Esophagus squamous epithelium (tissue), 4 donors: Measurements from ENCODE around the gene ESPL1.

ENCODE experiments used
- POLR2A ChIP-seq, 4 donors: fragments of 450-650 bp; IDR thresholded peaks; one replicate each; pipeline ENCODE4 v1.6.1; 2017; ENCODE audit warnings: antibody characterized with exemption in 4 of 4, mild to moderate bottlenecking in 4 of 4, moderate library complexity in 3 of 4
- TF ChIP-seq, protein P1 (sequence below), 6 experiments: fragments of 450-650 bp in 4 of 6; fragments of 200-600 bp in 2 of 6; sonication (generic) in 2 of 6; IDR thresholded peaks; one replicate each; pipeline ENCODE4 v1.5.1; 2016 to 2019; ENCODE audit warnings: antibody characterized with exemption in 6 of 6, mild to moderate bottlenecking in 4 of 6, moderate library complexity in 4 of 6

DNA sequence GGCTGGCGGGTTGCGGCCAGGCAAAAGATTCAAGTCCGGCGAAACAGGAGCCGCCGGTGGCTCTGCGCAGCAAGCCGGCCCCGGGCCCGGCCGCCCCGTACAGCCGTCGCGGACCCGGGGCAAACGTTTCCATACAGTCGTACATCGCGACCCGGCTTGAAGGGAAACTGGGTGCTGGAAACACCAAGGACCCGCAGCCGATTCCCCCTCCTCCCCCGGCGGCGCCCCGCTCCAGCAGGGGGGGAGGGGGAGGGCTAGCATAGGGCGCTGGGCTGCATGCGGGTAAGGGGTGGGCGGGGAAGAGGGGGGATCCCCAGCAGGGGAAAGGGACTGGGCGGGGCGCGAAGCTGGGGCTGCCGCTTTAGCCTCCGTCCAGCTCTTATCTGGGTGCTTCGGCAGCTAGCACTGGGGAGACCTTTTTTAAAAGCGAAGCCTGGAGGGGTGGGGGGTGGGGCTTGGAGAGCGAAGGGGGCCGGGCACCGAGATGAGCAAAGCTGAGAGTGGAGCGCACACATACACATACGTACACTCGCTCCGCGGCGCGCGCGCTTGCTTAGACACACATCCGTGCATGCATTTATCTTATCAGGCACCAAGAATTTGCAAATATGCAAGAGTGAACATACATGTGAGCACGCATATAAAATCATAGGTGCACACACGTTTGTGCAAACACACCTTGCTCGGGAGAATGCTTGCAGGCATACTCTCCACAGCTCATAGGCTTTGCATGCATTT is 48.0 kb upstream of the ESPL1 start:
- TF ChIP-seq, protein P1, sequence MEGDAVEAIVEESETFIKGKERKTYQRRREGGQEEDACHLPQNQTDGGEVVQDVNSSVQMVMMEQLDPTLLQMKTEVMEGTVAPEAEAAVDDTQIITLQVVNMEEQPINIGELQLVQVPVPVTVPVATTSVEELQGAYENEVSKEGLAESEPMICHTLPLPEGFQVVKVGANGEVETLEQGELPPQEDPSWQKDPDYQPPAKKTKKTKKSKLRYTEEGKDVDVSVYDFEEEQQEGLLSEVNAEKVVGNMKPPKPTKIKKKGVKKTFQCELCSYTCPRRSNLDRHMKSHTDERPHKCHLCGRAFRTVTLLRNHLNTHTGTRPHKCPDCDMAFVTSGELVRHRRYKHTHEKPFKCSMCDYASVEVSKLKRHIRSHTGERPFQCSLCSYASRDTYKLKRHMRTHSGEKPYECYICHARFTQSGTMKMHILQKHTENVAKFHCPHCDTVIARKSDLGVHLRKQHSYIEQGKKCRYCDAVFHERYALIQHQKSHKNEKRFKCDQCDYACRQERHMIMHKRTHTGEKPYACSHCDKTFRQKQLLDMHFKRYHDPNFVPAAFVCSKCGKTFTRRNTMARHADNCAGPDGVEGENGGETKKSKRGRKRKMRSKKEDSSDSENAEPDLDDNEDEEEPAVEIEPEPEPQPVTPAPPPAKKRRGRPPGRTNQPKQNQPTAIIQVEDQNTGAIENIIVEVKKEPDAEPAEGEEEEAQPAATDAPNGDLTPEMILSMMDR (IDR thresholded peaks at IDR 0.05), result no peak
- TF ChIP-seq POLR2A (IDR thresholded peaks at IDR 0.05), result no peak
